Cardiac fibroblast (primary cell): Measurements from ENCODE around the gene CFDP1.

Experiments used
- DNase-seq, 2 donors: peaks; one replicate each; pipeline versions ENCODE4 v3.0.0 to v3.0.0-alpha.2; 2010; ENCODE audit warnings: low read depth in 2 of 2
- H3K4me3 ChIP-seq, 2 donors: replicated peaks in 1 of 2; 1 replicate in 1 of 2; 2 replicates in 1 of 2; pipeline ENCODE4 v1.5.1; 2011; ENCODE audit warnings: low read depth in 2 of 2, low read length in 2 of 2, mild to moderate bottlenecking in 2 of 2, moderate library complexity in 1 of 2
- CTCF ChIP-seq: IDR thresholded peaks from one replicate; pipeline ENCODE4 v1.5.1; 2011; ENCODE audit warnings: low read depth, mild to moderate bottlenecking, low read length, inconsistent platforms

The CFDP1 gene

GRCh38 chr16:75390926-75391653 lies 42.2 kb downstream of the CFDP1 start:
- DNase-seq: no peak
- no peak overlapping the region for H3K4me3 ChIP-seq
- no peak for TF ChIP-seq CTCF

GRCh38 chr16:75389096-75389690 lies 44.1 kb downstream of the CFDP1 start:
- no peak for DNase-seq
- no peak overlapping the region for H3K4me3 ChIP-seq
- no peak for TF ChIP-seq CTCF

GRCh38 chr16:75387951-75388350 lies 45.4 kb downstream of the CFDP1 start:
- no peak for TF ChIP-seq CTCF
- DNase-seq: no peak

GRCh38 chr16:75385507-75386152 lies 47.7 kb downstream of the CFDP1 start:
- DNase-seq: peak; percentile 94
- TF ChIP-seq CTCF: peak; percentile 35
- H3K4me3 ChIP-seq: no peak overlapping the region

More at GRCh38 chr16:75387951-75388350, 45.4 kb downstream of the CFDP1 start:
- no peak overlapping the region for H3K4me3 ChIP-seq

- no peak overlapping the region for H3K4me3 ChIP-seq
- DNase-seq: no peak
- TF ChIP-seq CTCF: no peak
Measured at GRCh38 chr16:75383141-75383540, 50.2 kb downstream of the CFDP1 start.

GRCh38 chr16:75382611-75383010 lies 50.7 kb downstream of the CFDP1 start:
- no peak for TF ChIP-seq CTCF
- no peak for DNase-seq
- no peak overlapping the region for H3K4me3 ChIP-seq
